NCI-H146 treated with DMSO at 0.1 percent for 48 hours (cell line): Measurements from ENCODE around the gene CCNG1.

Experiments used
- DNase-seq: peaks from one replicate; lab custom pipeline; 2025; ENCODE audit not compliant: unreplicated experiment; lab: John Stamatoyannopoulos, UW

The CCNG1 gene

GRCh38 chr5:163489055-163489744 is 51.8 kb downstream of the CCNG1 start:
- DNase-seq = no peak

- no peak for DNase-seq
These were observed 52.3 kb downstream of the CCNG1 start for GRCh38 chr5:163489745-163490075.
